Mesendoderm (in vitro differentiated cells): Measurements from ENCODE around the gene DLK1.

Experiments used
- DNase-seq: peaks from one replicate; pipeline ENCODE4 v3.0.0; 2013
- H2AK5ac ChIP-seq: 2 replicates; pipeline ENCODE4 v1.6.1; 2013; ENCODE audit warnings: low read length, inconsistent platforms
- H2BK120ac ChIP-seq: 2 replicates; pipeline ENCODE4 v1.6.1; 2013; ENCODE audit warnings: low read depth, mild to moderate bottlenecking, low read length, moderate library complexity, mixed read lengths
- H2BK15ac ChIP-seq: replicated peaks from 2 replicates; pipeline ENCODE4 v1.6.1; 2013; ENCODE audit warnings: low read depth, mild to moderate bottlenecking, moderate library complexity
- H2BK5ac ChIP-seq: 2 replicates; pipeline ENCODE4 v1.6.1; 2013; ENCODE audit warnings: low read length, inconsistent platforms
- H3K18ac ChIP-seq: 2 replicates; pipeline ENCODE4 v1.6.1; 2013; ENCODE audit warnings: mild to moderate bottlenecking, low read length, mixed read lengths
- H3K23ac ChIP-seq: one replicate; pipeline ENCODE4 v1.6.1; 2013; ENCODE audit warnings: low read length
- H3K27ac ChIP-seq: 2 replicates; pipeline ENCODE4 v1.5.1; 2013; ENCODE audit warnings: low read depth, mild to moderate bottlenecking, inconsistent platforms, low read length, moderate library complexity
- H3K27me3 ChIP-seq: 2 replicates; pipeline ENCODE4 v1.6.1; 2013; ENCODE audit warnings: low read length, control low read depth, mild to moderate bottlenecking, inconsistent platforms; ENCODE audit not compliant: insufficient read depth, poor library complexity
- H3K36me3 ChIP-seq: 2 replicates; pipeline ENCODE4 v1.6.1; 2013; ENCODE audit warnings: low read length, inconsistent platforms; ENCODE audit not compliant: control insufficient read depth, insufficient read depth
- H3K4ac ChIP-seq: one replicate; pipeline ENCODE4 v1.6.1; 2013; ENCODE audit warnings: low read depth, mild to moderate bottlenecking, low read length, moderate library complexity
- H3K4me1 ChIP-seq: 2 replicates; pipeline ENCODE4 v1.6.1; 2013; ENCODE audit warnings: low read depth, low read length, inconsistent platforms; ENCODE audit not compliant: control insufficient read depth
- H3K4me2 ChIP-seq: 2 replicates; pipeline ENCODE4 v1.6.1; 2013; ENCODE audit warnings: low read length
- H3K4me3 ChIP-seq: 2 replicates; pipeline ENCODE4 v1.5.1; 2013; ENCODE audit warnings: mild to moderate bottlenecking, low read length
- H3K56ac ChIP-seq: one replicate; pipeline ENCODE4 v1.6.1; 2013; ENCODE audit warnings: low read length
- H3K79me1 ChIP-seq: 2 replicates; pipeline ENCODE4 v1.6.1; 2013; ENCODE audit warnings: low read length, inconsistent platforms
- H3K79me2 ChIP-seq: 2 replicates; pipeline ENCODE4 v1.6.1; 2013; ENCODE audit warnings: mild to moderate bottlenecking, low read length; ENCODE audit not compliant: control insufficient read depth, insufficient read depth
- H3K9ac ChIP-seq: 2 replicates; pipeline ENCODE4 v1.6.1; 2013; ENCODE audit warnings: low read length, inconsistent platforms
- H4K5ac ChIP-seq: one replicate; pipeline ENCODE4 v1.6.1; 2013; ENCODE audit warnings: low read length
- H4K8ac ChIP-seq: one replicate; pipeline ENCODE4 v1.6.1; 2013; ENCODE audit warnings: low read depth, mild to moderate bottlenecking, control low read depth, low read length, moderate library complexity
- WGBS: extraction: QIAGEN DNeasy Blood & Tissue Kit; methylation state at CpG from one replicate; pipeline ENCODE4 v1.1.7; 2013; ENCODE audit warnings: low lambda C conversion rate, missing lambda C conversion rate; ENCODE audit not compliant: insufficient coverage; ENCODE audit errors: extremely low coverage; 5-methylcytosine and 5-hydroxymethylcytosine counted together

Gene DLK1

DNA sequence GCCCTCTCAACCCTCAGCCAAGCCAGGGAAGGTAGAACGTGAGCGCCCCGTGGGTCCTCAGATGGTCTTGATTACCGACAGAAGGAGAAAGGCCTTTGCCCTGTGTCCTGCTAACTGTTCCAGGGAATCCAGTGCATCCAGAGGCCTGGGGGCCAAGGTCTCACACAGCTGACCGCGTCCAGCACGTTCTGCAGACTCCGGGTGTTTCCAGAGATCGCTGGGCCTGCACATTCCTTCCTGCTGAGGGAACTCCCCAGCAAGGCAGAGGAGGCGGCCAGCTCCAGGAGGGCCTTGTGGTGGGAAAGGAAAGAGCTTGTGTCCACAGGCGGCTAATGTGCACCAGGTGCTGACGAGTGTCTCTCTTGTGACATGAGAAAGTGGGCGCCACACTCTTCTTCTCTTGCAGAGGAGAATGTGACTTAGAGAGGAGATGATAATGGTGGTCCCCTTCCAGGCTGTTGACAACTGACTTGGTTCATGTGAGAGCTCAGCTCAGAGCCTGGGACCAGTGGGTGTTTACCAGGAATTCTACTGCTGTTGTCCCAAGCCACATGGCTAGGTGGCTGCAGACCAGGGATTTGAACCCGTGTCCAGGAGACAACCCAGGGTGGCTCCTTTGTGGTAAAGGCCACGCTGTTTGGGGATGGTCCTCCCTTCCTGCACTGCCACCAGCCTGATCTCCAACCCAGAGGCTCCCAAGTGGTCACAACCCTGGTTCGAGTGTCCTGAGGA is 46.8 kb upstream of the DLK1 start:
- H3K36me3 ChIP-seq = no peaks in the 10 kb centered on the region
- no peak overlapping the region for H3K4ac ChIP-seq
- H3K4me3 ChIP-seq = no peak overlapping the region
- no peaks in the 10 kb centered on the region for H3K79me1 ChIP-seq
- no peak overlapping the region for H2AK5ac ChIP-seq
- no peak overlapping the region for H4K5ac ChIP-seq
- H3K27ac ChIP-seq = no peak overlapping the region
- no peak overlapping the region for H3K9ac ChIP-seq
- WGBS = no CpG with 5 or more reads among the region's 16 CpGs
- no peak for DNase-seq
- H3K23ac ChIP-seq = no peak overlapping the region
- no peaks in the 10 kb centered on the region for H3K79me2 ChIP-seq
- H2BK120ac ChIP-seq = no peak overlapping the region
- H4K8ac ChIP-seq = no peak overlapping the region
- no peak overlapping the region for H2BK5ac ChIP-seq
- no peak overlapping the region for H3K18ac ChIP-seq
- H3K27me3 ChIP-seq = no peaks in the 10 kb centered on the region
- no peaks in the 10 kb centered on the region for H3K4me1 ChIP-seq
- no peak overlapping the region for H3K56ac ChIP-seq
- no peak overlapping the region for H3K4me2 ChIP-seq
- no peak overlapping the region for H2BK15ac ChIP-seq

DNA sequence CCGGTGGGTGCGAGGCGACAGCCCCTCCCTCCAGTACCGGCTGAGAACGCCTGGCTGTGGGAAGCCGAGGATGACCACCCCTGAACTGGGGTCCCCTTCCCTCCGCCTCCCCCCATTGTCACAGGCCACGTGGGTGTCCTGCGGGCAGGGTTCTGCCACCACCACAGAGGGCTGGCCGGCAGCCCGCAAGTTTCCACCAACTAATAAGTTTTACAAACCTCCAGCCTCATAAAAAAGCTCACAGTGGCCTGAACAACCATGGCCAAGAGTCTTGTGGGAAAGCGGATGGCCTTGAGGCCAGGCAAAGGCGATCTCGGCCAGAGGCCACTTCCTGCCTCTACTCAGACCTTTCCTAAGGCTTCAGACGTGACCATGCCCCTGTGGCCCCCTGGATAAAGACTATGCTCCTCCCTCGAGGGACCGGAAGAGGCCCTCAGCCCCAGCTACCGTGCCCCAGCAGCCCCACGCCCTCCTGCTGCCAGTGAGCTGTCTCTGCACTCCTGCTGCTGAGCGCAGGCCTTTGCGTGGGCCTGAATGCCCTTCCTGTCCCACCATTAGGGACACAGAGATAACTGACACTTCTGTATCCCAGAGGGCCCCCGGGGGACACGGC is 46.1 kb upstream of the DLK1 start:
- H3K27me3 ChIP-seq = no peaks in the 10 kb centered on the region
- no peaks in the 10 kb centered on the region for H3K79me1 ChIP-seq
- H3K4ac ChIP-seq = no peak overlapping the region
- H4K5ac ChIP-seq = no peak overlapping the region
- no peak overlapping the region for H3K4me3 ChIP-seq
- H2BK15ac ChIP-seq = no peak overlapping the region
- H3K9ac ChIP-seq = no peak overlapping the region
- H2BK5ac ChIP-seq = no peak overlapping the region
- H3K4me2 ChIP-seq = no peak overlapping the region
- H3K79me2 ChIP-seq = no peaks in the 10 kb centered on the region
- H3K18ac ChIP-seq = no peak overlapping the region
- no peak overlapping the region for H4K8ac ChIP-seq
- H3K36me3 ChIP-seq = no peaks in the 10 kb centered on the region
- H3K56ac ChIP-seq = peak overlapping the region; percentile 38
- no peaks in the 10 kb centered on the region for H3K4me1 ChIP-seq
- H3K23ac ChIP-seq = no peak overlapping the region
- no CpG with 5 or more reads among the region's 23 CpGs for WGBS
- H2AK5ac ChIP-seq = no peak overlapping the region
- no peak overlapping the region for H2BK120ac ChIP-seq
- DNase-seq = no peak
- H3K27ac ChIP-seq = no peak overlapping the region

DNA sequence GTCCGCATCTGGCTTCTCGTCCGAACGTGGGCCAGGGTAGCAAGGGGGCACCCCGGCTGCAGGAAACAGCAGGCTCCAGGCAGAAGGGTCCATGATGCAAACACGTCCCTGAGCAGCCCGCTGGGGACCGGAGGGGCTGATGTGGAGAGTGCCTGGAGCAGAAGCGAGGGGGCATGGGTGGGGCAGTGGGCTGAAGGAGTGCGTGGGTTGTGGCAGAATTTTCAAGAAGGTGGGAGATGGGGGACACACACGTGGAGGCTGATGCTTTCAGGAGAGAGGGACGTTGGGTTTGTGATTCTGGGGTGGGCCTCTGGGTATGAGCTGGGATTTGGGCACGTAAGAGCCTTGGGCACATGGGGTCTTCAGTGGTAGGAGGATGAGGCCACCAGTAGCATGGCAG is 45.6 kb upstream of the DLK1 start:
- H2BK5ac ChIP-seq = no peak overlapping the region

DNA sequence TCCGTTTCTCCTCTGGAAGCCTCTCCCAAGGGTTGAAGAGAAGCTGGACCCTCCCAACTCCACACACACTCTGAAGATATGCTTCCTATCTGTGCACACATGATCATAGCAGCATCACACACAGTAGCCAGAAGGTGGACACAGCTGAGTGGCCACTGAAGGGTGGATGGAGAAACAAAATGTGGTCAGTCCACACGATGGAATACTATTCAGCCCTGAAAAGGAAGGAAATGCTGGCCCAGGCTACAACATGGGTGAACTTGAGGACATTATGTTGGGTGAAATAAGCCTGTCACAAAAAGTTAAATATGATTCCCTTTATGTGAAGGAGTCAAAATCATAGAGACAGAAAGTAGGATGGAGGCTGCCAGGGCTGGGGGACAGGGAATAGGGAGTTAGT is 43.9 kb upstream of the DLK1 start:
- Histone ChIP-seq H3K4me3 (no peak overlapping the region), H3K79me2 (no peaks in the 10 kb centered on the region), H3K56ac (no peak overlapping the region), H2BK120ac (no peak overlapping the region), H3K27ac (no peak overlapping the region), H3K4me1 (no peaks in the 10 kb centered on the region), H3K27me3 (no peaks in the 10 kb centered on the region), H3K4me2 (no peak overlapping the region), H2AK5ac (no peak overlapping the region), H3K18ac (no peak overlapping the region), H3K79me1 (no peaks in the 10 kb centered on the region), H2BK5ac (no peak overlapping the region), H3K23ac (no peak overlapping the region), H2BK15ac (no peak overlapping the region), H4K8ac (no peak overlapping the region), H3K36me3 (no peaks in the 10 kb centered on the region), H3K4ac (no peak overlapping the region), H3K9ac (no peak overlapping the region), H4K5ac (no peak overlapping the region)
- WGBS = no CpG with 5 or more reads among the region's 2 CpGs
- no peak for DNase-seq

More for the DNA sequence above, 45.6 kb upstream of the DLK1 start:
- Histone ChIP-seq H3K79me1 (no peaks in the 10 kb centered on the region), H3K27me3 (no peaks in the 10 kb centered on the region), H2AK5ac (no peak overlapping the region), H3K4me3 (no peak overlapping the region), H3K79me2 (no peaks in the 10 kb centered on the region), H4K5ac (no peak overlapping the region), H3K4me1 (no peaks in the 10 kb centered on the region), H2BK15ac (no peak overlapping the region), H3K56ac (no peak overlapping the region), H3K4me2 (no peak overlapping the region), H3K9ac (no peak overlapping the region), H3K36me3 (no peaks in the 10 kb centered on the region), H2BK120ac (no peak overlapping the region), H3K18ac (no peak overlapping the region), H3K23ac (no peak overlapping the region), H3K27ac (no peak overlapping the region), H4K8ac (no peak overlapping the region), H3K4ac (no peak overlapping the region)
- no peak for DNase-seq
- no CpG with 5 or more reads among the region's 13 CpGs for WGBS

DNA sequence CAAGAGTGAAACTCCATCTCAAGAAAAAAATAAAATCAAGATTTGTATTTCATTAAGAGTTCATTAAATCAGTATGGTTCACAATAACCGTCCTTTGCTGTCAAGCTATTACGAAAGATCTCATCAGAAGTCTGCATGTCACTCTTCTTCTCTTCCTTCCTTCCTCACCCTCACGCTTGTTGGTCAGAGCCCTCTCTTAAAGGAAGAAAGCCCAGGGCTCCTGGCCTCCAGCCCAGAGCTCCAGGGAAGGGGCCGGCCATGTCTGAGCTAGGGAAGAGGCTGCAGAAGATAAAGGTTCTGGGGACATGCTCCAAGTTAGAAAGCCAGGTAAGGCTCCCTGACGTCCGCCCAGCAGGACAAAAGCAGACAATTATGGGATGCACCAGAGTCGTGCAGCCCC is 43.1 kb upstream of the DLK1 start:
- no peak overlapping the region for H2AK5ac ChIP-seq
- no peak overlapping the region for H2BK5ac ChIP-seq
- no peak overlapping the region for H4K5ac ChIP-seq
- DNase-seq = no peak
- H3K4ac ChIP-seq = no peak overlapping the region
- no CpG with 5 or more reads among the region's 7 CpGs for WGBS
- no peak overlapping the region for H3K9ac ChIP-seq
- no peaks in the 10 kb centered on the region for H3K79me2 ChIP-seq
- H3K23ac ChIP-seq = no peak overlapping the region
- H4K8ac ChIP-seq = no peak overlapping the region
- no peak overlapping the region for H3K56ac ChIP-seq
- H3K36me3 ChIP-seq = no peaks in the 10 kb centered on the region
- H3K27me3 ChIP-seq = no peaks in the 10 kb centered on the region
- no peak overlapping the region for H3K18ac ChIP-seq
- no peak overlapping the region for H3K4me2 ChIP-seq
- no peak overlapping the region for H2BK15ac ChIP-seq
- no peak overlapping the region for H3K4me3 ChIP-seq
- no peak overlapping the region for H2BK120ac ChIP-seq
- peaks cover 1% of the 10 kb centered on the region for H3K4me1 ChIP-seq
- no peak overlapping the region for H3K27ac ChIP-seq
- H3K79me1 ChIP-seq = no peaks in the 10 kb centered on the region

DNA sequence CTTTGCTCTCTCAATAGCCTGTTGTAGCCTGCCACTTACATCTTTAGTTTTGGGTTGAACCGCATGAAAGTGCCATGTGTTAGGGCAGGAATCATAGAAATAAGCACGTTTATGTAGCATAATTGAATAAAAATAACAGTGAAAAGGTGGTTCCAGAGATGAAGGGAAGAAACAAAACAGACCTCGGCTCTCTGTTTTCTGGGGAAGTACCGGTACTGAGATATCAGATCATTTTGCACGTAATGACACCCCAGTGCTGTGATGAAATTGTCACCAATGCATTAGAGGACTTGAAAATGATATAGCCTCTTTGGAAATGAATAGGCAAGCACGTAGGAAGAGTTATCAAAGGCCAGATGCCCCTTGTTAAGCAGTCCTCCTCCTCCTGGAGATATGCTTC is 42.5 kb upstream of the DLK1 start:
- DNase-seq = no peak
- H3K9ac ChIP-seq = no peak overlapping the region

More for the DNA sequence above, 42.5 kb upstream of the DLK1 start:
- no CpG with 5 or more reads among the region's 6 CpGs for WGBS
- peaks cover 3% of the 10 kb centered on the region for H3K4me1 ChIP-seq
- H3K4ac ChIP-seq = no peak overlapping the region
- no peak overlapping the region for H2BK5ac ChIP-seq
- H2AK5ac ChIP-seq = no peak overlapping the region
- H3K27ac ChIP-seq = no peak overlapping the region
- H3K79me2 ChIP-seq = no peaks in the 10 kb centered on the region
- no peaks in the 10 kb centered on the region for H3K79me1 ChIP-seq
- no peak overlapping the region for H2BK15ac ChIP-seq
- no peaks in the 10 kb centered on the region for H3K36me3 ChIP-seq
- H3K23ac ChIP-seq = no peak overlapping the region
- H3K18ac ChIP-seq = no peak overlapping the region
- H3K4me2 ChIP-seq = no peak overlapping the region
- no peak overlapping the region for H2BK120ac ChIP-seq
- no peak overlapping the region for H3K4me3 ChIP-seq
- H4K5ac ChIP-seq = no peak overlapping the region
- H3K56ac ChIP-seq = no peak overlapping the region
- H3K27me3 ChIP-seq = no peaks in the 10 kb centered on the region
- H4K8ac ChIP-seq = no peak overlapping the region
